ENCODE measurements around the gene U2AF1L4.
A peak's percentile ranks its signal among the peaks of the same experiment; 100 is the strongest.

Gene U2AF1L4

GRCh38 chr19:35757231-35757748 lies 12.1 kb upstream of the U2AF1L4 start:
- DNase-seq (ENCODE audit: low spot score): peak; percentile 67

- peak; percentile 35 for DNase-seq (ENCODE audit: low spot score)
Observed at GRCh38 chr19:35756377-35757230, 11.4 kb upstream of the U2AF1L4 start, which contains the start of gene HSPB6. Gene HSPB6 (minus strand): TSS chr19:35757029. CDS start chr19:35757008, 21 bp downstream.

- peak; percentile 77 for DNase-seq (ENCODE audit: low spot score)
Observed at GRCh38 chr19:35755550-35756376, 10.5 kb upstream of the U2AF1L4 start.

GRCh38 chr19:35755131-35755549 lies 9.9 kb upstream of the U2AF1L4 start:
- DNase-seq (ENCODE audit: low spot score): no peak

GRCh38 chr19:35754370-35755130 lies 9.3 kb upstream of the U2AF1L4 start:
- DNase-seq (ENCODE audit: low spot score): no peak

- no peak for DNase-seq (ENCODE audit: low spot score)
Observed at GRCh38 chr19:35753634-35754369, 8.6 kb upstream of the U2AF1L4 start.

- no peak for DNase-seq (ENCODE audit: low spot score)
Observed at GRCh38 chr19:35752746-35753350, 7.6 kb upstream of the U2AF1L4 start.

GRCh38 chr19:35751839-35752745 lies 6.9 kb upstream of the U2AF1L4 start:
- DNase-seq (ENCODE audit: low spot score): no peak

- no peak for DNase-seq (ENCODE audit: low spot score)
Observed at GRCh38 chr19:35750167-35750566, 4.9 kb upstream of the U2AF1L4 start.

GRCh38 chr19:35748106-35749020 lies 3.1 kb upstream of the U2AF1L4 start, which contains the start of gene LIN37:
Gene LIN37 (plus strand): TSS chr19:35748576. CDS start chr19:35748725, 149 bp downstream.
- DNase-seq (ENCODE audit: low spot score): peak; percentile 94

GRCh38 chr19:35746531-35746930 lies 1.3 kb upstream of the U2AF1L4 start:
- DNase-seq (ENCODE audit: low spot score): no peak

GRCh38 chr19:35746087-35746462 lies 857 bp upstream of the U2AF1L4 start:
- DNase-seq (ENCODE audit: low spot score): no peak

- DNase-seq (ENCODE audit: low spot score): peak; percentile 89
Observed at GRCh38 chr19:35744430-35745327, 539 bp downstream of the U2AF1L4 start.

- DNase-seq (ENCODE audit: low spot score): no peak
Observed at GRCh38 chr19:35743640-35744429, 1.4 kb downstream of the U2AF1L4 start.

GRCh38 chr19:35742121-35742724 lies 3.0 kb downstream of the U2AF1L4 start, which contains the start of gene IGFLR1:
Gene IGFLR1 (minus strand): TSS chr19:35742452. CDS start chr19:35741180, 1,272 bp downstream.
- no peak for DNase-seq (ENCODE audit: low spot score)

GRCh38 chr19:35741203-35741515 lies 4.1 kb downstream of the U2AF1L4 start:
- DNase-seq (ENCODE audit: low spot score): no peak
